ENCODE results near the gene ZNG1B.
"Not testable (repeated sequence)": the region's sequence is repeated elsewhere in the genome, so short reads cannot be mapped to it uniquely, and the experiment has no call there.

Gene ZNG1B

GRCh38 chr2:113437508-113438465 lies at the start of gene ZNG1B:
ZNG1B (plus strand) TSS chr2:113437691; CDS start chr2:113437869, 178 bp downstream.
- not testable (repeated sequence) for DNase-seq

GRCh38 chr2:113390124-113390849 lies 47.2 kb upstream of the ZNG1B start:
- no peak for DNase-seq

- no peak for DNase-seq
Observed at GRCh38 chr2:113391073-113391472, 46.4 kb upstream of the ZNG1B start.

- DNase-seq: no peak
Observed at GRCh38 chr2:113406114-113406513, 31.4 kb upstream of the ZNG1B start.

- no peak for DNase-seq
Observed at GRCh38 chr2:113407446-113408099, 29.9 kb upstream of the ZNG1B start.

GRCh38 chr2:113411725-113412352 lies 25.7 kb upstream of the ZNG1B start:
- DNase-seq: not testable (repeated sequence)

- DNase-seq: not testable (repeated sequence)
Observed at GRCh38 chr2:113412774-113413173, 24.7 kb upstream of the ZNG1B start.

- DNase-seq: not testable (repeated sequence)
Observed at GRCh38 chr2:113431773-113432172, 5.7 kb upstream of the ZNG1B start.

- DNase-seq: not testable (repeated sequence)
Observed at GRCh38 chr2:113433468-113433867, 4.0 kb upstream of the ZNG1B start.

GRCh38 chr2:113465770-113466169 lies 28.3 kb downstream of the ZNG1B start:
- DNase-seq: not testable (repeated sequence)

GRCh38 chr2:113476688-113477368 lies 39.3 kb downstream of the ZNG1B start:
- not testable (repeated sequence) for DNase-seq

- not testable (repeated sequence) for DNase-seq
Observed at GRCh38 chr2:113496527-113496926, 59.0 kb downstream of the ZNG1B start.

- DNase-seq: not testable (repeated sequence)
Observed at GRCh38 chr2:113498365-113498764, 60.9 kb downstream of the ZNG1B start, which contains the start of gene FOXD4L1. FOXD4L1 (plus strand) TSS chr2:113498665; CDS start chr2:113499257, 592 bp downstream.

GRCh38 chr2:113499019-113499885 lies 61.8 kb downstream of the ZNG1B start:
- not testable (repeated sequence) for DNase-seq

- not testable (repeated sequence) for DNase-seq
Observed at GRCh38 chr2:113499886-113500722, 62.6 kb downstream of the ZNG1B start.

- not testable (repeated sequence) for DNase-seq
Observed at GRCh38 chr2:113500723-113501038, 63.2 kb downstream of the ZNG1B start.

GRCh38 chr2:113502216-113503093 lies 65.0 kb downstream of the ZNG1B start:
- DNase-seq: not testable (repeated sequence)

GRCh38 chr2:113503094-113504042 lies 65.9 kb downstream of the ZNG1B start:
- DNase-seq: not testable (repeated sequence)
